ENCODE data around the gene MSL3B. TPM values are rescaled to one million over a fixed set of nuclear protein-coding genes. Genes with fewer than 3 reads are reported as not detected.
A peak's percentile ranks its signal among the peaks of the same experiment; 100 is the strongest.

The MSL3B gene

GRCh38 chr2:233817361-233817911 lies 50.8 kb downstream of the MSL3B start:
- H3K27me3 ChIP-seq: no peaks in the 10 kb centered on the region
- intact Hi-C loops (cut with DNase I): no loop called here
- TF ChIP-seq POLR2A (IDR thresholded peaks at IDR 0.05): no peak
- no peak for TF ChIP-seq CTCF (IDR thresholded peaks at IDR 0.05)
- H3K27ac ChIP-seq: no peak overlapping the region
- 70 to 89% (median 82%) methylated on average over 2 to 3 of the region's 3 CpGs for WGBS, 4 donors
- H3K9me3 ChIP-seq (replicated peaks in 1 of 3): no peaks in the 10 kb centered on the region
- H3K4me1 ChIP-seq (replicated peaks in 1 of 2): no peaks in the 10 kb centered on the region
- no peaks in the 10 kb centered on the region for H3K36me3 ChIP-seq (replicated peaks in 1 of 2)
- peak in 1 of 7 donors; percentile 9 for DNase-seq
- H3K4me3 ChIP-seq: no peak overlapping the region

- intact Hi-C loops (cut with DNase I): no loop called here
- Histone ChIP-seq H3K9me3 (replicated peaks in 1 of 3) (no peaks in the 10 kb centered on the region), H3K27ac (no peak overlapping the region), H3K27me3 (no peaks in the 10 kb centered on the region), H3K4me3 (no peak overlapping the region), H3K4me1 (replicated peaks in 1 of 2) (no peaks in the 10 kb centered on the region), H3K36me3 (replicated peaks in 1 of 2) (no peaks in the 10 kb centered on the region)
- no peak for TF ChIP-seq CTCF (IDR thresholded peaks at IDR 0.05)
- TF ChIP-seq POLR2A (IDR thresholded peaks at IDR 0.05): no peak
- peak in 1 of 7 donors; percentile 3 for DNase-seq
- WGBS, 4 donors: 79 to 86% (median 82%) methylated on average over 4 of the region's 4 CpGs
Measured at GRCh38 chr2:233816771-233817170, 51.4 kb downstream of the MSL3B start.

- DNase-seq: peak in 1 of 7 donors; percentile 0
- Histone ChIP-seq H3K27ac (no peak overlapping the region), H3K27me3 (no peaks in the 10 kb centered on the region), H3K36me3 (replicated peaks in 1 of 2) (no peaks in the 10 kb centered on the region), H3K4me3 (no peak overlapping the region), H3K4me1 (replicated peaks in 1 of 2) (no peaks in the 10 kb centered on the region), H3K9me3 (replicated peaks in 1 of 3) (no peaks in the 10 kb centered on the region)
- 34 to 57% (median 54%) methylated on average over 2 of the region's 2 CpGs for WGBS, 4 donors
- intact Hi-C loops (cut with DNase I): no loop called here
- no peak for TF ChIP-seq CTCF (IDR thresholded peaks at IDR 0.05)
- no peak for TF ChIP-seq POLR2A (IDR thresholded peaks at IDR 0.05)
Measured at GRCh38 chr2:233816334-233816733, 51.9 kb downstream of the MSL3B start.

- Histone ChIP-seq H3K4me3 (no peak overlapping the region), H3K9me3 (replicated peaks in 1 of 3) (no peaks in the 10 kb centered on the region), H3K27ac (no peak overlapping the region), H3K36me3 (replicated peaks in 1 of 2) (no peaks in the 10 kb centered on the region), H3K27me3 (no peaks in the 10 kb centered on the region), H3K4me1 (replicated peaks in 1 of 2) (no peaks in the 10 kb centered on the region)
- WGBS, 4 donors: 72 to 90% (median 83%) methylated on average over 6 of the region's 6 CpGs
- TF ChIP-seq POLR2A (IDR thresholded peaks at IDR 0.05) (no peak), CTCF (IDR thresholded peaks at IDR 0.05) (no peak)
- intact Hi-C loops (cut with DNase I): no loop called here
- DNase-seq: no peak
Measured at GRCh38 chr2:233815861-233816260, 52.3 kb downstream of the MSL3B start.

Other genes starting within 250 kb of the MSL3B start
- gene UGT1A10, start 231.9 kb downstream of the MSL3B start, total RNA-seq: not detected
- not detected for gene UGT1A10, start 231.9 kb downstream of the MSL3B start, polyA plus RNA-seq
- gene UGT1A9, start 196.5 kb downstream of the MSL3B start, total RNA-seq: not detected
- not detected for gene UGT1A9, start 196.5 kb downstream of the MSL3B start, polyA plus RNA-seq
- 10 to 100 TPM in 1 of 9 donors, 1 to 10 TPM in 1, under 1 TPM in 5, not detected in 2; 0.11 to 10.1 (median 0.94) TPM for gene UGT1A7, start 186.5 kb downstream of the MSL3B start, total RNA-seq
- gene UGT1A7, start 186.5 kb downstream of the MSL3B start, polyA plus RNA-seq: under 1 TPM in 2 of 3 donors, not detected in 1; 0.33 to 0.74 TPM
- gene UGT1A6, start 175.5 kb downstream of the MSL3B start, total RNA-seq: not detected
- under 1 TPM in 1 of 3 donors, not detected in 2; 0.16 TPM for gene UGT1A6, start 175.5 kb downstream of the MSL3B start, polyA plus RNA-seq
- gene UGT1A5, start 155.5 kb downstream of the MSL3B start, total RNA-seq: under 1 TPM in 1 of 9 donors, not detected in 8; 0.43 TPM
- gene UGT1A5, start 155.5 kb downstream of the MSL3B start, polyA plus RNA-seq: not detected
- under 1 TPM in 1 of 9 donors, not detected in 8; 0.36 TPM for gene UGT1A4, start 149.7 kb downstream of the MSL3B start, total RNA-seq
- gene UGT1A4, start 149.7 kb downstream of the MSL3B start, polyA plus RNA-seq: not detected
- gene UGT1A3, start 139.3 kb downstream of the MSL3B start, total RNA-seq: not detected
- not detected for gene UGT1A3, start 139.3 kb downstream of the MSL3B start, polyA plus RNA-seq
- under 1 TPM in 1 of 9 donors, not detected in 8; 0.52 TPM for gene UGT1A1, start 108.1 kb downstream of the MSL3B start, total RNA-seq
- gene UGT1A1, start 108.1 kb downstream of the MSL3B start, polyA plus RNA-seq: under 1 TPM in 1 of 3 donors, not detected in 2; 0.08 TPM
- gene MROH2A, start 90.1 kb downstream of the MSL3B start, total RNA-seq: not detected
- gene MROH2A, start 90.1 kb downstream of the MSL3B start, polyA plus RNA-seq: under 1 TPM in 1 of 3 donors, not detected in 2; 0.13 TPM
- gene HJURP, start 13.9 kb downstream of the MSL3B start, total RNA-seq: 1 to 10 TPM in 7 of 9 donors, under 1 TPM in 2; 0.28 to 7.5 (median 1.8) TPM
- gene HJURP, start 13.9 kb downstream of the MSL3B start, polyA plus RNA-seq: 1 to 10 TPM in 1 of 3 donors, under 1 TPM in 2; 0.61 to 2.2 (median 0.72) TPM
- gene TRPM8, start 49.0 kb upstream of the MSL3B start, total RNA-seq: not detected
- not detected for gene TRPM8, start 49.0 kb upstream of the MSL3B start, polyA plus RNA-seq
- under 1 TPM in 1 of 9 donors, not detected in 8; 0.33 TPM for gene SPP2, start 182.3 kb upstream of the MSL3B start, total RNA-seq
- gene SPP2, start 182.3 kb upstream of the MSL3B start, polyA plus RNA-seq: not detected

Measured in adrenal gland (tissue), 12 donors.